ENCODE measurements around the gene ECHDC3. TPM values are rescaled to one million over a fixed set of nuclear protein-coding genes. Genes with fewer than 3 reads are reported as not detected.

ECHDC3 gene
- total RNA-seq, 1 donor from 2014 or later: 2.1 TPM

DNA sequence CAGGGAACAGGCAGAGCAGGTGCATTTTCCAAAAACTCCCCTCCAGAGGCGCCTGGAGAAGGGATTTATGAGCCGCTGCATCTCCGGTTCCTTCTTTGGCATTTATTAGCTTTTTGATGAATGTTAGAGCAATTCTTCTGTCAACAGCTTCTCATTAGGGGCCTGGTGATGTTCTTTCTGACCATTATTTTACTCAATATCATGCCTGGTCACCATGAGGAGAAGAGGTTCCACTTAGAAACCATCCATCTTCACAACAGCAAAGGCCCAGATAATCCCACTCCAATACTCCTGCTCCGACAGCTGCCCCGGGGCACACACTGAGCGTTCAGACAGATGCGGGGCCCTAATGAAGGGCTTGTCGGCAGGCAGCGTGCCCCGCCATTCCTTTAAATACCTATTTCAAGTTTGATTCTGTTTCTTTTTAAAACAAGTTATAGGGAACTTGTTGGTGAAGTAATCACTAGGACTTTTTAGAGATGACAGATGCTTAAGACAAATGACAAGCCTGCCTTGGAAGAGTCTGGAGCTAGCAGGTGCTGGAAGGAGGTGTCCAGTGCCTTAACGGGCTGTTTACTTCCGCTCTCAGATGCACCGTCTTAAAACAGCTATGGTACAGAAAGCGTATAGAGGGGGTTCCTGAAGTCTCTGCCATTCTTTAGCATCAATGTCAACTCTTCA, 31.7 kb downstream of the ECHDC3 start:
- H3K9me3 Mint-ChIP-seq: no peaks in the 10 kb centered on the region
- no peaks in the 10 kb centered on the region for H3K27me3 ChIP-seq
- no peaks in the 10 kb centered on the region for H3K4me1 Mint-ChIP-seq
- no peak overlapping the region for H3K4me2 ChIP-seq
- no peak for DNase-seq (ENCODE audit: low spot score)
- H3K36me3 Mint-ChIP-seq: no peaks in the 10 kb centered on the region
- no peaks in the 10 kb centered on the region for H3K9me3 ChIP-seq (ENCODE audit: low read depth)
- no peak overlapping the region for H2AFZ ChIP-seq (replicated peaks)
- no peaks in the 10 kb centered on the region for H3K79me2 ChIP-seq (ENCODE audit: low read depth)
- no peak overlapping the region for H3K4me3 ChIP-seq
- no peaks in the 10 kb centered on the region for H4K20me1 ChIP-seq (ENCODE audit: low read depth)
- H3K9ac ChIP-seq: no peak overlapping the region
- TF ChIP-seq, protein P1, sequence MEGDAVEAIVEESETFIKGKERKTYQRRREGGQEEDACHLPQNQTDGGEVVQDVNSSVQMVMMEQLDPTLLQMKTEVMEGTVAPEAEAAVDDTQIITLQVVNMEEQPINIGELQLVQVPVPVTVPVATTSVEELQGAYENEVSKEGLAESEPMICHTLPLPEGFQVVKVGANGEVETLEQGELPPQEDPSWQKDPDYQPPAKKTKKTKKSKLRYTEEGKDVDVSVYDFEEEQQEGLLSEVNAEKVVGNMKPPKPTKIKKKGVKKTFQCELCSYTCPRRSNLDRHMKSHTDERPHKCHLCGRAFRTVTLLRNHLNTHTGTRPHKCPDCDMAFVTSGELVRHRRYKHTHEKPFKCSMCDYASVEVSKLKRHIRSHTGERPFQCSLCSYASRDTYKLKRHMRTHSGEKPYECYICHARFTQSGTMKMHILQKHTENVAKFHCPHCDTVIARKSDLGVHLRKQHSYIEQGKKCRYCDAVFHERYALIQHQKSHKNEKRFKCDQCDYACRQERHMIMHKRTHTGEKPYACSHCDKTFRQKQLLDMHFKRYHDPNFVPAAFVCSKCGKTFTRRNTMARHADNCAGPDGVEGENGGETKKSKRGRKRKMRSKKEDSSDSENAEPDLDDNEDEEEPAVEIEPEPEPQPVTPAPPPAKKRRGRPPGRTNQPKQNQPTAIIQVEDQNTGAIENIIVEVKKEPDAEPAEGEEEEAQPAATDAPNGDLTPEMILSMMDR (IDR thresholded peaks at IDR 0.05): no peak
- TF ChIP-seq EZH2 (IDR thresholded peaks at IDR 0.05): no peak
- TF ChIP-seq EZH2phosphoT487 (IDR thresholded peaks at IDR 0.05): no peak
- no peaks in the 10 kb centered on the region for H3K36me3 ChIP-seq
- no peak overlapping the region for H3K4me3 Mint-ChIP-seq
- H3F3A ChIP-seq (ENCODE audit: low read depth): no peaks in the 10 kb centered on the region
- H3K27ac Mint-ChIP-seq: no peak overlapping the region
- H3K27ac ChIP-seq: no peak overlapping the region
- H3K27me3 Mint-ChIP-seq (ENCODE audit: insufficient read depth, low read depth): peaks cover 2% of the 10 kb centered on the region
- no peaks in the 10 kb centered on the region for H3K4me1 ChIP-seq

- Mint-ChIP-seq H3K27ac (no peak overlapping the region), H3K9me3 (no peaks in the 10 kb centered on the region), H3K36me3 (no peaks in the 10 kb centered on the region), H3K4me3 (no peak overlapping the region), H3K4me1 (no peaks in the 10 kb centered on the region), H3K27me3 (ENCODE audit: insufficient read depth, low read depth) (no peaks in the 10 kb centered on the region)
- Histone ChIP-seq H3K4me2 (no peak overlapping the region), H3K27ac (no peak overlapping the region), H3K27me3 (no peaks in the 10 kb centered on the region), H3K4me3 (no peak overlapping the region), H4K20me1 (ENCODE audit: low read depth) (no peaks in the 10 kb centered on the region), H3F3A (ENCODE audit: low read depth) (no peaks in the 10 kb centered on the region), H3K9me3 (ENCODE audit: low read depth) (no peaks in the 10 kb centered on the region), H3K79me2 (ENCODE audit: low read depth) (no peaks in the 10 kb centered on the region), H3K36me3 (no peaks in the 10 kb centered on the region), H3K4me1 (no peaks in the 10 kb centered on the region), H3K9ac (no peak overlapping the region), H2AFZ (replicated peaks) (no peak overlapping the region)
- TF ChIP-seq EZH2 (IDR thresholded peaks at IDR 0.05) (no peak), EZH2phosphoT487 (IDR thresholded peaks at IDR 0.05) (no peak)
- TF ChIP-seq, protein P1 (IDR thresholded peaks at IDR 0.05): no peak
- no peak for DNase-seq (ENCODE audit: low spot score)
Observed at GRCh38 chr10:11775412-11775811, 33.2 kb downstream of the ECHDC3 start.

- DNase-seq (ENCODE audit: low spot score): no peak
- Histone ChIP-seq H3K36me3 (no peaks in the 10 kb centered on the region), H3K4me3 (no peak overlapping the region), H3K9ac (no peak overlapping the region), H3K9me3 (ENCODE audit: low read depth) (no peaks in the 10 kb centered on the region), H3K4me2 (no peak overlapping the region), H3F3A (ENCODE audit: low read depth) (no peaks in the 10 kb centered on the region), H3K79me2 (ENCODE audit: low read depth) (no peaks in the 10 kb centered on the region), H3K4me1 (no peaks in the 10 kb centered on the region), H3K27me3 (no peaks in the 10 kb centered on the region), H3K27ac (no peak overlapping the region), H2AFZ (replicated peaks) (peak overlapping the region; percentile 5), H4K20me1 (ENCODE audit: low read depth) (no peaks in the 10 kb centered on the region)
- H3K4me3 Mint-ChIP-seq: no peak overlapping the region
- TF ChIP-seq EZH2 (IDR thresholded peaks at IDR 0.05) (no peak), EZH2phosphoT487 (IDR thresholded peaks at IDR 0.05) (no peak)
- TF ChIP-seq, protein P1 (IDR thresholded peaks at IDR 0.05): no peak
- H3K27me3 Mint-ChIP-seq (ENCODE audit: insufficient read depth, low read depth): no peaks in the 10 kb centered on the region
- H3K9me3 Mint-ChIP-seq: no peaks in the 10 kb centered on the region
- H3K27ac Mint-ChIP-seq: no peak overlapping the region
- H3K36me3 Mint-ChIP-seq: no peaks in the 10 kb centered on the region
- no peaks in the 10 kb centered on the region for H3K4me1 Mint-ChIP-seq
Observed at GRCh38 chr10:11776080-11776479, 33.9 kb downstream of the ECHDC3 start.

All from neural progenitor cell (in vitro differentiated cells).